Neutrophil (primary cell): ENCODE data around the gene RAN.

ENCODE experiments used
- H3K27ac ChIP-seq: fragments of 200-600 bp; sonication (generic); 2 replicates; pipeline ENCODE4 v1.5.1; 2016; ENCODE audit warnings: mild to moderate bottlenecking, moderate library complexity
- H3K27me3 ChIP-seq: fragments of 200-600 bp; sonication (generic); 2 replicates; pipeline ENCODE4 v1.6.0; 2016; ENCODE audit warnings: mild to moderate bottlenecking
- H3K36me3 ChIP-seq: fragments of 200-600 bp; sonication (generic); 2 replicates; pipeline ENCODE4 v1.5.1; 2017
- H3K4me1 ChIP-seq, 2 experiments: fragments of 200-600 bp in 1 of 2; sonication (generic) in 1 of 2; 1 replicate in 1 of 2; 2 replicates in 1 of 2; pipeline versions ENCODE4 v1.5.1 to v1.6.1; 2013 to 2016; ENCODE audit warnings: low read depth in 1 of 2, low read length in 1 of 2, mild to moderate bottlenecking in 1 of 2, moderate library complexity in 1 of 2; ENCODE audit not compliant: control insufficient read depth in 1 of 2, insufficient read depth in 1 of 2
- H3K4me3 ChIP-seq, 2 experiments: fragments of 200-600 bp in 1 of 2; sonication (generic) in 1 of 2; 1 replicate in 1 of 2; 2 replicates in 1 of 2; pipeline ENCODE4 v1.5.1; 2013 to 2016; ENCODE audit warnings: low read depth in 1 of 2, low read length in 1 of 2, mild to moderate bottlenecking in 1 of 2, moderate library complexity in 1 of 2
- H3K9me3 ChIP-seq: fragments of 200-600 bp; sonication (generic); 2 replicates; pipeline ENCODE4 v1.5.1; 2016
- TF ChIP-seq, protein P1 (sequence below): fragments of 200-600 bp; sonication (generic); IDR thresholded peaks from 2 replicates; pipeline ENCODE4 v1.5.1; 2016; ENCODE audit warnings: antibody characterized with exemption

RAN gene

DNA sequence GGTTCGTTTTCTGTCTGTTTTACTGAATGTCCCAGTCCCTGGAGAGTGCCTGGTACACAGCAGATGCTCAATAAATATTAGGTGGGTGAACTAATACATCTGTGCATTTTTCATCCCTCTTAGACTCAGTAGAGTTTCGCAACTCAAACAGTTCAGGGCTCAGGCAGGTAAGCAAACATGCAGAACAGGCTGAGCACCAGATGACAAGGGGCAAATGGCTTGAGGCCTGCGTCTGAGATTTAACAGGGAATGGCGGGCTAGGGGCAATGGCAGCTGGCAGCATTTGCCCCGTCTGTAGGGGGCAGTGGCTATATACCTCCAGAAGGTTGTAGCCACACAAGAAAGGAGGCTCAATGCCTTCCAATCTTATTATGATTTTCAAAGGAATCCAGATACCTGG is 8.6 kb upstream of the RAN start:
- Histone ChIP-seq H3K27me3 (no peaks in the 10 kb centered on the region), H3K9me3 (no peaks in the 10 kb centered on the region), H3K27ac (no peak overlapping the region), H3K4me1 (no peaks in the 10 kb centered on the region), H3K4me3 (no peak overlapping the region), H3K36me3 (no peaks in the 10 kb centered on the region)
- TF ChIP-seq, protein P1, sequence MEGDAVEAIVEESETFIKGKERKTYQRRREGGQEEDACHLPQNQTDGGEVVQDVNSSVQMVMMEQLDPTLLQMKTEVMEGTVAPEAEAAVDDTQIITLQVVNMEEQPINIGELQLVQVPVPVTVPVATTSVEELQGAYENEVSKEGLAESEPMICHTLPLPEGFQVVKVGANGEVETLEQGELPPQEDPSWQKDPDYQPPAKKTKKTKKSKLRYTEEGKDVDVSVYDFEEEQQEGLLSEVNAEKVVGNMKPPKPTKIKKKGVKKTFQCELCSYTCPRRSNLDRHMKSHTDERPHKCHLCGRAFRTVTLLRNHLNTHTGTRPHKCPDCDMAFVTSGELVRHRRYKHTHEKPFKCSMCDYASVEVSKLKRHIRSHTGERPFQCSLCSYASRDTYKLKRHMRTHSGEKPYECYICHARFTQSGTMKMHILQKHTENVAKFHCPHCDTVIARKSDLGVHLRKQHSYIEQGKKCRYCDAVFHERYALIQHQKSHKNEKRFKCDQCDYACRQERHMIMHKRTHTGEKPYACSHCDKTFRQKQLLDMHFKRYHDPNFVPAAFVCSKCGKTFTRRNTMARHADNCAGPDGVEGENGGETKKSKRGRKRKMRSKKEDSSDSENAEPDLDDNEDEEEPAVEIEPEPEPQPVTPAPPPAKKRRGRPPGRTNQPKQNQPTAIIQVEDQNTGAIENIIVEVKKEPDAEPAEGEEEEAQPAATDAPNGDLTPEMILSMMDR: no peak

DNA sequence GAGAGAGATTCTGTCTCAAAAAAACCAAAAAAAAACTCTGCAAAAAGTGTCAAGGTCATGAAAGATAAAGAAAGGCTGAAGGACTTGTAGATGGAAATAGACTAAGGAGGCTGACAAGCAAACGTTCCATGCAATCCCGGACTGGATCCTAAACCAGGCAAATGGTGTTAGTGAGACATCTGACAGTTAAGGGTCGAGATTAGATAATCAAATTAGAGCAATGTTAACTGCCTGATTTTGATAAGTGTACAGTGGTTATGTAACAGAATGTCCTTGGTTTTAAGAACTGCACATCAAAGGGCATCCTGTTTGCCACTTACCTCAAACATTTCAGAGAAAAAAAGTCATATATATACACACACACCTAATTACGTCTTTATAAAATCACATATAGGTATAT is 3.5 kb upstream of the RAN start:
- no peak overlapping the region for H3K27ac ChIP-seq
- TF ChIP-seq, protein P1: no peak
- peaks cover 18 to 20% of the 10 kb centered on the region in 2 experiments for H3K4me1 ChIP-seq
- H3K4me3 ChIP-seq: no peak overlapping the region
- no peaks in the 10 kb centered on the region for H3K36me3 ChIP-seq
- H3K27me3 ChIP-seq: peaks cover 5% of the 10 kb centered on the region
- H3K9me3 ChIP-seq: no peaks in the 10 kb centered on the region

- peaks cover 5% of the 10 kb centered on the region for H3K27me3 ChIP-seq
- no peak overlapping the region for H3K27ac ChIP-seq
- H3K9me3 ChIP-seq: no peaks in the 10 kb centered on the region
- TF ChIP-seq, protein P1: no peak
- peak overlapping the region; percentile 73 to 74 for H3K4me3 ChIP-seq
- H3K4me1 ChIP-seq: peaks cover 23 to 25% of the 10 kb centered on the region in 2 experiments
- H3K36me3 ChIP-seq: peaks cover 13% of the 10 kb centered on the region
Measured at GRCh38 chr12:130870442-130871285, 1.2 kb upstream of the RAN start.

DNA sequence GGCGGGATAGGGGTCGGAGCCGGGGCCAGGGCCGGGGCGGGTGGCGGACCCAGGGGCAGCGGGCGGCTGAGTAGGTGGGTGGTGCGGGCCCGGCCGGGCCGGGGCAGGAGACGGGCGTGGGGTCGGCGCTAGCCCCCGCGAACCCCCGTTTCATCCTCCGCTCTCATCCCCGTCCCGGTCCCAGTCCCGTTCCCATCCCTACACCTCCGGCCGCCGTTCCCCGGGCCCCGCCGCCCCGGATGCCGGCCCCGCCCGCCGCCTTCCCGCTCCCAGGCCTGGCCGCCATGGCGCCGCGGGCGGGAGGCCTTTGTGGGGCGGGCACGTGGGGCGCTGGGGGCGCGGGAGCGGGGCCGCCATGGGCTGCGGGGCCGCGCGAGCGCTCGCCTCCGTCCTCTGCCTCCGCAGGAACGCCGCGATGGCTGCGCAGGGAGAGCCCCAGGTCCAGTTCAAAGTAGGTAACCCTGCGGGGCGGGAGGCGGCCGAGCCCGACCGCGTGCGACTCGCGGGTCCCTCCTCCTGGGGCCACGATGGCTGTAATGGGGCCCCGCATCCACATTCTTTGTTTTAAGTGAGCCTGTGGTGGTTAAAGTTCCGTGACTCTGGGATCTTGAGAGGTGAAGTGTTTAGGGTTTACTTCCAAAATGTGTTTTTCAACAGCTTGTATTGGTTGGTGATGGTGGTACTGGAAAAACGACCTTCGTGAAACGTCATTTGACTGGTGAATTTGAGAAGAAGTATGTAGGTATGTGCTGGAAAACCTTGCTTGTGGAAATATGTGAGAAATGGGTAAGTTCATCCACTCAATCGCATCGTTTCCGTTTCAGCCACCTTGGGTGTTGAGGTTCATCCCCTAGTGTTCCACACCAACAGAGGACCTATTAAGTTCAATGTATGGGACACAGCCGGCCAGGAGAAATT is 572 bp downstream of the RAN start:
- TF ChIP-seq, protein P1: no peak
- Histone ChIP-seq H3K4me1 (peaks cover 23 to 25% of the 10 kb centered on the region in 2 experiments), H3K9me3 (no peaks in the 10 kb centered on the region), H3K27ac (peak overlapping the region; percentile 74), H3K36me3 (peaks cover 24% of the 10 kb centered on the region), H3K4me3 (peak overlapping the region; percentile 73 to 74), H3K27me3 (peaks cover 5% of the 10 kb centered on the region)

DNA sequence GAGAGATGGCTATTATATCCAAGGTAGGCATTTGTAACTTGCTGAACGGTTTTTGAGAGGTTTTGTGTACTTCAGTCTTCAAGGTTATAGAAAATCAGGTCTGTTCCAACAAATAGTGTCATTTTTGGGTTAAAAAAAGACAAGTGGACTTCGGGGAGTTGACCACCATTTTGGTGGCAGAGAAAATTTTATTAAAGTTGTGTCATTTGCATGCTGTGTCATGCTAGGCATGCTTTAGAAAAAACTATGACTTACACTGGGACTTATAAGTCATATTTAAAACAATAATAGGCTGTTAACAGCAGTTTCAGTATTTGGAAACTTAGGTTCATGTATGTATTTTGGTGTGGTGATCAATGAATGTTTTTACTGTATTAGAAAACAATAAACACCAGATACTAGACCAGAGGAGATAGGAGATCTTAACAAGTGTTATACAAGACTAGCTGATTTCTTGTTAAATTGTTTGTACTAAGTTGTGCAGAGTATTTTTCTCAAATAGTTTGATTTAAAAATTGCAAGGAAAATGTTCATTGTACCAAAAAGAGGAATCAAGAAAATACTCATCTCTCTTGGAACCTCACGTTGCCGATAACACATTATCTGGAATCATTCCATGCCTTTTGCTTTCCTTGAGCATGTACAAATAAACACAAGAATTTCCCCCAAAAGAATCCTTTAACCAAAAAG is 1.4 kb downstream of the RAN start:
- H3K36me3 ChIP-seq: peaks cover 24% of the 10 kb centered on the region
- peak overlapping the region; percentile 73 to 74 for H3K4me3 ChIP-seq
- H3K27ac ChIP-seq: no peak overlapping the region
- peaks cover 23 to 25% of the 10 kb centered on the region in 2 experiments for H3K4me1 ChIP-seq
- no peaks in the 10 kb centered on the region for H3K9me3 ChIP-seq
- TF ChIP-seq, protein P1: no peak
- H3K27me3 ChIP-seq: peaks cover 5% of the 10 kb centered on the region
